ENCODE measurements around the gene SMAD2.

GRCh38 chr18:47788621-47789020 is 141.8 kb downstream of the SMAD2 start:
- TF ChIP-seq CTCF (IDR thresholded peaks at IDR 0.05) (no peak), ZFX (IDR thresholded peaks at IDR 0.05; ENCODE audit: borderline replicate concordance) (no peak)

Measured in 22Rv1 (cell line).